Heart left ventricle (tissue), 16 donors: ENCODE measurements around the gene MYH13. TPM values are rescaled to one million over a fixed set of nuclear protein-coding genes. Genes with fewer than 3 reads are reported as not detected.

Experiments
- ATAC-seq, 4 donors: fragments of 200-7000 bp; cut with Tn5 transposase; one replicate each; pipeline ENCODE4 v1.9.1; 2020 to 2022; ENCODE audit warnings: moderate library complexity in 4 of 4, mild to moderate bottlenecking in 3 of 4, moderate number of reproducible peaks in 1 of 4
- DNase-seq, 5 donors: peaks; one replicate each; pipeline ENCODE4 v3.0.0-alpha.2; 2020
- H3K27ac ChIP-seq, 12 donors: fragments of 200-600 bp; sonication (generic) in 4 of 12; one replicate each; pipeline versions ENCODE4 v1.5.0 to v1.8.0; 2016 to 2022; ENCODE audit warnings: mild to moderate bottlenecking in 2 of 12
- H3K27me3 ChIP-seq, 9 donors: fragments of 200-600 bp; sonication (generic) in 2 of 9; one replicate each; pipeline versions ENCODE4 v1.5.1 to v1.8.0; 2016 to 2022; ENCODE audit warnings: mild to moderate bottlenecking in 3 of 9
- H3K36me3 ChIP-seq, 9 donors: fragments of 200-600 bp; sonication (generic) in 2 of 9; one replicate each; pipeline versions ENCODE4 v1.5.0 to v1.8.0; 2018 to 2022; ENCODE audit warnings: mild to moderate bottlenecking in 2 of 9
- H3K4me1 ChIP-seq, 12 donors: fragments of 200-600 bp; sonication (generic) in 4 of 12; one replicate each; pipeline versions ENCODE4 v1.5.0 to v1.8.0; 2016 to 2022; ENCODE audit warnings: mild to moderate bottlenecking in 3 of 12
- H3K4me3 ChIP-seq, 12 donors: fragments of 200-600 bp; sonication (generic) in 4 of 12; one replicate each; pipeline versions ENCODE4 v1.5.0 to v1.8.0; 2017 to 2022; ENCODE audit warnings: mild to moderate bottlenecking in 9 of 12, moderate library complexity in 4 of 12
- H3K9me3 ChIP-seq, 12 donors: fragments of 200-600 bp; sonication (generic) in 4 of 12; one replicate each; pipeline versions ENCODE4 v1.5.0 to v1.8.0; 2016 to 2022; ENCODE audit warnings: mild to moderate bottlenecking in 1 of 12
- CTCF ChIP-seq, 12 donors: fragments of 200-600 bp; sonication (generic) in 4 of 12; IDR thresholded peaks; one replicate each; pipeline versions ENCODE4 v1.5.0 to v1.8.0; 2018 to 2022; ENCODE audit warnings: antibody characterized with exemption in 12 of 12, mild to moderate bottlenecking in 5 of 12
- POLR2A ChIP-seq, 2 donors: fragments of 450-650 bp; IDR thresholded peaks; one replicate each; pipeline ENCODE4 v1.6.1; 2017; ENCODE audit warnings: antibody characterized with exemption in 2 of 2, mild to moderate bottlenecking in 2 of 2, moderate library complexity in 2 of 2
- WGBS, 4 donors: extraction: QIAGEN DNeasy Blood & Tissue Kit in 2 of 4; methylation state at CpG; one replicate each; pipeline versions ENCODE4 v1.1.5 to v1.1.7; 2013 to 2018; 5-methylcytosine and 5-hydroxymethylcytosine counted together
- intact Hi-C, 10 donors: fragments of 100-400 bp; cut with DNase I; formaldehyde crosslinking; loops; one replicate each; pipeline versions ENCODE4 v1.11.1 to v1.14.2; 2022
- polyA plus RNA-seq, 2 donors: library from polyadenylated mRNA; stranded (reverse); fragments of 200-250 nt; gene quantifications; one replicate each; pipeline ENCODE4 v1.2.3, GENCODE V29; 2013
- total RNA-seq, 9 donors: library from RNA; depleted of rRNA in 2 of 9; stranded (reverse); fragments of >200 nt in 2 of 9; fragmentation: NEBNext Ultra II Directional in 3 of 9; extraction: Animal tissue kit (Norgen Biotek cat#: 25700) in 3 of 9; gene quantifications; one replicate each; pipeline versions ENCODE4 v1.1.0 to v1.2.4, GENCODE V29; 2016 to 2023
- donor health status: ischemic (EF 13 %, LVEDD 7.1; RV severe dilation, severe dysfunction).
- donor health status: healthy with polysubstance abuse.
- donor health status: DM: no; HTN: yes; CAD: no.
- donor health status: DM: no; HTN: no; CAD: no.
- donor health status: ischemic (EF 25% LVEDD 6.9; RV normal size, moderate dysfunction).
- donor health status: ischemic (EF 25% LVEDD 5.7; RV mildly dilated, moderate dysfunction).
- donor health status: healthy.
- donor health status: DM: yes; HTN: yes; CAD: no.
- donor health status: ischemic (EF 35%, LVEDD 5.7; RV mildly dilated, moderate dysfunction).
- donor health status: nonischemic (EF 11% LVEDD 7.7; RV severe dilation, severe dysfunction).
- donor health status: DM: yes; HTN: yes; CAD: no.
- donor health status: PGD.
- donor health status: ischemic (EF 29% LVEDD 5.4; RV normal size, mild dysfunction).
- donor health status: nonischemic (EF 23%, LVEDD 6.1; RV moderate dilation, normal function).

The MYH13 gene
- total and polyA plus RNA-seq, 11 donors, result 0.01 TPM; not detected in 10

- Histone ChIP-seq H3K4me3 (no peak overlapping the region), H3K27me3 (no peaks in the 10 kb centered on the region), H3K9me3 (no peaks in the 10 kb centered on the region), H3K27ac (no peak overlapping the region), H3K4me1 (peaks cover 0 to 10% (median 0%) of the 10 kb centered on the region in 12 donors), H3K36me3 (no peaks in the 10 kb centered on the region)
- intact Hi-C loops, result no loop called here
- no peak for TF ChIP-seq POLR2A (IDR thresholded peaks at IDR 0.05)
- no peak for TF ChIP-seq CTCF (IDR thresholded peaks at IDR 0.05)
- ATAC-seq, result peak in 1 of 4 donors; percentile 20
- 92 to 94% (median 93%) methylated on average over 33 to 44 of the region's 44 CpGs for WGBS, 4 donors
- DNase-seq, result no peak
Measured at GRCh38 chr17:10309003-10309974, 63.5 kb downstream of the MYH13 start.

GRCh38 chr17:10306585-10306984, 66.2 kb downstream of the MYH13 start:
- no peaks in the 10 kb centered on the region for H3K27me3 ChIP-seq
- H3K36me3 ChIP-seq, result no peaks in the 10 kb centered on the region
- H3K4me3 ChIP-seq, result no peak overlapping the region
- 82 to 89% (median 85%) methylated on average over 5 of the region's 5 CpGs for WGBS, 4 donors
- H3K4me1 ChIP-seq, result peaks cover 0 to 10% (median 0%) of the 10 kb centered on the region in 12 donors
- ATAC-seq (no peak), DNase-seq (no peak)
- intact Hi-C loops, result no loop called here
- no peak overlapping the region for H3K27ac ChIP-seq
- H3K9me3 ChIP-seq, result no peaks in the 10 kb centered on the region
- TF ChIP-seq CTCF (IDR thresholded peaks at IDR 0.05) (no peak), POLR2A (IDR thresholded peaks at IDR 0.05) (no peak)

- Histone ChIP-seq H3K9me3 (no peaks in the 10 kb centered on the region), H3K4me3 (no peak overlapping the region), H3K4me1 (peaks cover 0 to 10% (median 0%) of the 10 kb centered on the region in 12 donors), H3K27me3 (no peaks in the 10 kb centered on the region), H3K36me3 (no peaks in the 10 kb centered on the region), H3K27ac (no peak overlapping the region)
- ATAC-seq (no peak), DNase-seq (no peak)
- no peak for TF ChIP-seq POLR2A (IDR thresholded peaks at IDR 0.05)
- TF ChIP-seq CTCF (IDR thresholded peaks at IDR 0.05), result no peak
- WGBS, 4 donors, result 36 to 39% (median 37%) methylated on average over 3 of the region's 3 CpGs
- intact Hi-C loops, result no loop called here
Measured at GRCh38 chr17:10305398-10305797, 67.4 kb downstream of the MYH13 start.

GRCh38 chr17:10304758-10305300, 68.0 kb downstream of the MYH13 start:
- Histone ChIP-seq H3K4me1 (peaks cover 0 to 10% (median 0%) of the 10 kb centered on the region in 12 donors), H3K27me3 (no peaks in the 10 kb centered on the region), H3K36me3 (no peaks in the 10 kb centered on the region), H3K9me3 (no peaks in the 10 kb centered on the region), H3K27ac (no peak overlapping the region), H3K4me3 (no peak overlapping the region)
- WGBS, 4 donors, result 72 to 85% (median 76%) methylated on average over 4 of the region's 4 CpGs
- TF ChIP-seq CTCF (IDR thresholded peaks at IDR 0.05), result no peak
- TF ChIP-seq POLR2A (IDR thresholded peaks at IDR 0.05), result no peak
- ATAC-seq (no peak), DNase-seq (no peak)
- intact Hi-C loops, result no loop called here
